HG03159 (cell line): ENCODE data around the gene LCK.

Experiments used
- ATAC-seq: cut with Tn5 transposase; IDR thresholded peaks from one replicate; pipeline ENCODE4 v1.9.1; 2021; ENCODE audit warnings: mild to moderate bottlenecking, moderate library complexity; ENCODE audit not compliant: unreplicated experiment

LCK gene

DNA sequence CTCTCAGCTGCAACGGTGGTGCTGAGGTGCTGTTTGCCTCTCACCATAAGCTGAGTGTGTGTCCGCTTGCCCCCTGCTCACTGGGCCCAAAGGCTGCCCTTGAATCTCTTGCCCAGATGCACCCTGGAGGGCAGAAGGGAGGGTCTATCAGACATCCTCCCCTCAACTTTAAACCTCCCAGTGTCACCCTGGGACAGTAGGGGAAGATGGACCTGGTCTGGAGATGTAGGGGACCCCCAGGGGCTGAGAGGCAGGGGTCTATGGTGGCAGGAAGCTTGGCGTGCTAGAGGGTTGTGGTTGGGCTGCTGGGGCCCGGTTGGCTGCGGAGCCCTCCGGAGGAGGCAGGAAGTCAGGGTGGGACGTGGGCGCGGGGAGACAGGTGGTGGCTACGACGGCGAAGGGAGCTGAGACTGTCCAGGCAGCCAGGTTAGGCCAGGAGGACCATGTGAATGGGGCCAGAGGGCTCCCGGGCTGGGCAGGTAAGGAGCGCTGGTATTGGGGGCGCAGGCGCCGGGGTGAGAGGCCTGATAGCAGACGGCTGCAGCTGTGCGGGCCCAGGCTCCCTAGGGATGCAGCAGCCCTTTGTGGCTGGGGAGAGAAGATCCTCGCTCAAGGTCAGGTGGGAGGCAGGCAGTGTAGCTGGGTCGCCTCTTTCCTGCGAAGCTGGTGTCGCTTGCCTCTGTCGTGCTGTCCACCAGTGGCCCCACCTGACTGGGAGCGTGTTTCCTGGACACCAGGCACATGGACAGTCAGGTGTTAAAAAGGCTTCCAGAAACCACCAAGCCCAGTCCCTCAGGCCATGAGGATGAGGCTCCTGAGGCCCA lies at the start of gene LCK:
Gene LCK, plus strand, starts transcription at position 373 of the 824 bp plus-strand sequence. CDS start 23,065 bp downstream, outside the sequence.
- ATAC-seq = no peak

DNA sequence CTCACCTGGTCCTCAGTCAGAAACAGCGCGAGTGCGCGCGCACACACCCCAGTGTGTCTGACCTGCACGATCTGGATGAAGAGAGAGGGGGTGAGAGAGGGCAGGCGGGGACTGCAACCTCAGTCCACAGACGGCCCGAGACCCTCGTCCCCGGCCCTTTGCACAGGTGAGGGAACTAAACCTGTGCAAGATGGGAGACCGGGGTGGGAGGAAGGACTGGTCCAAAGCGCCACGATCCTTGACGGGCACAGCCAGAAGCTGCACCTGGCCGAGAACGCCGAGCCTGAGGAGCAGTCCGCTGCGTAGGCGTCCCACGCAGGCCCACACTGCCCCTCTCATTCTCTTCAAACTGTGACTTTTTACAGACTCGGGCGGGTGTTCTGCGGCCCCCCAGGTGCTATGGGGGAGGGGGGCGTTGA lies 46.1 kb upstream of the LCK start:
- ATAC-seq = no peak

DNA sequence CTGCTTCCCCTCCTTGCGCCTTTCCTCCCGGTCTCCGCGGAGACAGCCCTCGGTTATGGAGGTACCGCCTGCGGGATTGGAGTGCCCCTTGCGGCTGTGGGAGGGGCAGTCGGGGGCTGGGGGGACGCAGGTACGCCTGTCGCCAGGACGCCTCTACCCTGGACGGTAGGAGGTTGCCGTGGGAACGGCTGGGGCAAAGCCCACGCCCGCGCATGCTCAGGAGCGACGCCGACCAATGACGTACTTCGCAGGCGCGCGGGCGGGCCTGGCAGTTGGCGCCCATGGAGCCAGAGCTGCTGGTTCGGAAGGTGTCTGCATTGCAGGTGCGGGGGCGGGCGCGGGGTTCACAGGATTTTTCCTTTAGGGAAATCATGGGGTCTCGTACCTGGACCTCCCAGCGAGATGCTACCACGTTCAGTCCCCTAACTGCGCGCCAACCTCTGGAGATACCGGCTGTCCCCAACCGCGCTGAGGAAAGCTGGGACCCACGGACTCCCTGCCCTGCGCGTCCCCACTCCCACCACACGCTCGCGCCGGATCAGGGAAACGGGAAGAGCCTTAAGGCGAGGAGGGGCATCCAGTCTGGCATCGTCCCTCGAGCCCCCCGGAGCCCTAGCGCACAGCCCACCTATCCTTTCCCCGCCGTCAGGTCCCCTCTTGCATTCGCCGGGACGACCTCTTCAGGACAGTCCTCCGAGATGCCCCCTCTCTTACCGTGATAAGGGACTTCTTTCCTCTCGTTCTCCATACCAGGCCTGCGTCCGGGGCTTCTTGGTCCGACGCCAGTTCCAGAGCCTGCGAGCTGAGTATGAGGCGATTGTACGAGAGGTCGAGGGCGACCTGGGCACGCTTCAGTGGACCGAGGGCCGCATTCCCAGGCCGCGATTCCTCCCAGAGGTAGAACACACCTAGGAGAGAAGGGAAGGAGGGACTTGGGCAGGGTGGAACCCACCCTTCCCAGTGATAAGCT lies 45.4 kb upstream of the LCK start, which contains the start of gene IQCC:
Gene IQCC, plus strand, starts transcription at position 271 of the 970 bp plus-strand sequence. Its CDS starts 11 bp downstream, at position 282.
- ATAC-seq = peak; percentile 59

DNA sequence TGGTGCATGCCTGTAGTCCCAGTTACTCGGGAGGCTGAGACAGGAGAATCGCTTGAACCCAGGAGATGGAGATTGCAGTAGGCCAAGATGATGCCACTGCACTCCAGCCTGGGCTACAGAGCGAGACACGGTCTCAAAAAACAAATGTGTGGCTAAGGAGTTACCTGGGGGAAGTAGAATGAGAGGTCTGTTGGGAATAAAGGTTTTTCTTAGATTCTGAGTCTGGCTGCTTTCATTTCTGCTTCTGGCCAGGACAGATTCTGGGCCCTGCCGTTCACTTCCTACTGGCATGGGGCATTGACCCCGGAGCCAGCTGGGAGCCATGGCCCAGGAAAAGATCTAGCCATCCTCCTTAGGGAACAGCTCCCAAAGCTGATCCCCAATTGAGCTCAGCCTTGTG lies 42.6 kb upstream of the LCK start:
- ATAC-seq = no peak

DNA sequence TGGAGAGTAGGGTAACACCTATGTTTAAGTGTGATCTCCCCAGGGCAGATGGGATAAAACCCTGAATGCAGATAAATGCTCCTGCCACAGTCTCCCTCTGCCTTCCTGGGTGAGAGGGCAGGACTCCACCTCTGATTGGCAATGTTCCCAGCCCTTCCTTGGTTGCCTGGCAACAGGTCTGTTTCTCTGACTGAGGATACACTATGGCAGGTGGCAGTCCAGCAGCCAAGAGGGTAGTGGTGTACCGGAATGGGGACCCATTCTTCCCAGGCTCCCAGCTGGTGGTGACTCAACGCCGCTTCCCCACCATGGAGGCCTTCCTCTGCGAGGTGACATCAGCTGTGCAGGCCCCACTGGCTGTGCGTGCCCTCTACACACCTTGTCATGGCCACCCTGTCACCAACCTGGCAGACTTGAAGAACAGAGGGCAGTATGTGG lies 42.2 kb upstream of the LCK start, which contains the start of gene DCDC2B:
Gene DCDC2B, plus strand, starts transcription at position 199 of the 438 bp plus-strand sequence. Its CDS starts 5 bp downstream, at position 204.
- no peak for ATAC-seq

DNA sequence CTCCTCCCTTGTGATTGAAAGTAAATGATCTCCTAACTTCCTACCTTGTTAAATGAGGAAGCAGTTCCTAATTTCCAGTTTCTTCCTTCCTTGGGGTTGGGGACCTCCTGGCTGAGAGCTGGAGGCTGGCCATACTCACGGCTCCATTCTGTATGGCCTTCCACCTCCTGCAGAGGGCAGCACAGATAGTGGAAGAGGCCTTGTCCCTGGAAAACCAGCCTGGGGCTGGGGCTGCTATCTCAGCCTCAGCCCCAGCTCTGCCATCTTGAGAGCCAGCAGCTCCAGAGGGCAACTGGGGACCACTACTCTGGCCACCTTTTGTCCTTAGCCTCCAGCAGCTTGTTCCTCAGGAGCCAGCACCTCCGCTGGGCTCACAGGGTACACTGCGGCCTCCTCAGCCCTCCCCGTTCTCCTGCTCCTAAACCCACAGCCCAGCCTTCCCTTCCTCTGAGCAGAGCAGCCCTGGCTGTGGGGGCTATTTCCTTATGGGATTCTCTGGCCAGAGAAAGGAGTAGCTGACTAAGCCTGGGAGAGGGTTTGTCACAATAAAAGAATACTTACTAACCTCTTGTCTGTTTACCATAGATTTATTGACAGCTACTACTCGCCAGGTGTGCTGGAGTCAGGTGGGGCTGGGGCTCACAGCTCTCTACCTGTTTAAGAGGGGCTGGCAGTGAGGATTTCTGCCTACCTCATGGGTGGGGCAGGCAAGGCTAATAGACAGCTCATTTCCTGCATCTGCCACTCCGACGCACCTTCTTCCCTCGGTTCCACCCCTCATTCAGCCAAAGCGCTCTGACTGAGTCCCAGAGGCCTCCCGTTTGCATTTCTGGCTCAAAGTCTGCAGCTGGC lies 35.2 kb upstream of the LCK start:
- no peak for ATAC-seq

DNA sequence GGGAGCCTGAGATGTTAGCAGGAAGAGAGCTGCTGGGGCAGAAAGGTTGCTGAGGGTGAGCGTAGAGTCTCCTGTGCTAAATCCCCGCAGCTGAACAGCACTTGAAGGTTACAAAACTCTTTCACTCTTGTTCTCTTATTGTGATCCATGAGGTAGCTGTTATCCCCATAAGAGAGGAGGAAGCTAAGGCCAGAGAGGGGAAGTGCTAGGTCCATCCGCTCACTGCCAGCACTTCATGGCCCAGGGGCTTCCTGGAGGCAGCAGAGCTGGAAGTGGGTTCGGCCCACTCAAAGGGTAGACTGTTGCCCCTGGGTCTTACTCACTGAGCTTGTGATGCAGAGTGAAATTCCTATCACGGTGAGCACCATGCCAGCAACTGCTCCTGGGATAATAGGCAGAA lies 34.5 kb upstream of the LCK start:
- ATAC-seq = no peak

DNA sequence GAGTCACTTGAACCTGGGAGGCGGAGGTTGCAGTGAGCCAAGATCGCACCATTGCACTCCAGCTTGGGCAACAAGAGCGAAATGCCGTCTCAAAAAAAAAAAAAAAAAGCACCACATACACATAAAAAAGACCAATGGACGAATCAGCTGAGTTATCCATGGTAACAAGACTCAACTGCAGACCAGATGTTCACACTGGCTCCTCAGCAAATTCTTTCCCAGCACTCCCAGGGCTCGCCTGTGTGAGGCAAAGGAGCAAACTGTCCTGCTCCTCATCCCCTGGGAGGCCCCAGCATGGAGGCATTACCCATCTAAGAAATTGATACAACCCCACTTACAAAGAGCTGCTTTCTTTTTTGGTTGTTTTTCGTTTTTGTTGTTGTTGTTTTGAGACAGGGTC lies 32.0 kb upstream of the LCK start:
- no peak for ATAC-seq

DNA sequence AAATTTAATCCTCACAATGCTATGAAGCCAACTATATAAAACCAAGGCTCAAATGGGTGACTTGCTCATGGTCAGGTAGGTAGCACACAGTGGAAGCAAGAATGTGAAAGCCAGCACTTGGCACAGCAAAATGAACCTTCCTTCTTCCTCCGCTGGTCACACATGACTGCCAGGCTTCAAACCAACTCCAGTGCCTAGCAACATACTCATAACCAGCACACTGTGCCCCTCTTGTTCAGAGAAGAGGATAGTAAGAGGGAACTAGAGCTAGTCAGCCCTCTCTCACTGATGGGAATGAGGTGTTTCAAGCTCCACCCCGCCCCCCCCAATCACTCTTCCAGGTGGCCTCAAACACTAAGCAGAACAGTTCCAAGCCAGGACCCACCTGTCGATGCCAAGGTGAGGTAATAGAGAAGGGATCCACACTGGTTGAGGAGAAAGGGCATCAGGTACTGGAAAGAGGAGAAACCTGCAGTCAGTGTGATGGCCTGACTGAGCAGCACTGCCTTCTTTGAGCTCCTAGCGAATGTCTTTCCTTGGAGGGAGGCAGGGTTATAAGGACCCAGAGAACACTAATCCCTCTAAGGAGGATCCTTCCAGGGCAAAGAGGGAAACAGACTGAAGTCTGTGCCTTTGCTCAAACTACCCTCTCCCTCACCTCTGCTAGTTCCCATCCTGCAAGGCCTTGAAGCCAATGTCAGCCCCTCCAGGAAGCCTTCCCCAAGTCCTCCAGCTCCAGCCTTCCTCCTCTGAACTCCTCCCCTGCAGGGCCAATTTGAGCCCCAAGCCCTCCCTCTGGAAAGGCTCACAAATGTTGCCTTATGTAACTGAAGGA lies 30.1 kb upstream of the LCK start:
- ATAC-seq = no peak

DNA sequence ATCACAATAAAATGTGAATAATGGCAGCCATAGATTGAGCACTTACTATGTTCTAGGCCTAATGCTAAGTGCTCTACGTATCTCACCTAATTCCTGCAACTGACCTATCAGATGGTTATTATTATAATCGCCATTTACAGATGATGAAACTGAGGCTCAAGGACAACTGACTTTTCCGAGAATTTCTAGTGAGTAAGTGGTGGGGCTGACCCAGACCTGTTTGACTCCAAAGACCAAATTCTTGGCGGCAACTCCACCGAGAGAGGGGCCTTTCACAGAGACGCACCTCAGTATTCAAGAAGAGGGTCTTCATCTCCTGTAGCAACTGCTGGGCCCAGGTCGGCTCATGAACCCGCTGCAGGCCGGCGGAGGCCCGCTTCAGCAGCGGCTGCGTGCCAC lies 29.5 kb upstream of the LCK start:
- no peak for ATAC-seq

DNA sequence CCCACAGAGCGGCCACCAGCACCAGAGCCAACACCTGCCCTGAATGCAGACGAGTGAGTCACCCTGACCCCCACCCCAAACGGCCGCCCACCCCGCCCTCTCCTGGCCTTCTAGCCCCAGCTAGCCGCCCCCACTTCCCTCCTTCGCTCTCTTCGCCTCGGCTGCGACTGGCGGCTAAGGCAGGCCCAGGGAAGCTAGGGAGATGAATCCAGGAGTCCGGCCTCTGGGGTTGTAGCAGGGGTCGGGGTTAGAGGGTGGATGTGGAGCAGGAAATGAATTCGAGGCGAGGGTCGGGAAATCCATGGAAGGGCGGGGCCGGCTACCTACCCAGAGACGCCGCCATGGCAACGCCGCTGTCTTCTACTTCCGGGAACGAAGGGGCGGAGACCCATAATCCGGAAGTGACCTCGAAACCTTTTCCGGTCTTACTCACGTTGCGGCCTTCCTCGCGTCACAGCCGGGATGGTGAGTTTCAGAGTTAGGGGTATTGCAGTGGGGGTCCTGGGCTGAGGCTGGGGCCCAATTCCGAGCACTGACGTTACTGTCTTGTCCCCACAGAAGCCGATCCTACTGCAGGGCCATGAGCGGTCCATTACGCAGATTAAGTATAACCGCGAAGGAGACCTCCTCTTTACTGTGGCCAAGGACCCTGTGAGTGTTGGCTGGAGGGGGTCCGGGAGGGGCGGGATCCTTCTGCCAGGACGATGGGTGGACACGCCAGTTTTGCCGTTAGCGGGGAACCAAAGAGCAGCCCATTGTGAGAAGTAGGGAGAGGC lies 28.9 kb upstream of the LCK start, which contains the start of the genes EIF3I and TMEM234:
Gene EIF3I, plus strand, starts transcription at position 428 of the 776 bp plus-strand sequence. Its CDS starts 35 bp downstream, at position 463.
Gene TMEM234, minus strand, starts transcription at position 374 of the 776 bp plus-strand sequence. Its CDS starts 31 bp downstream, at position 343.
- ATAC-seq = peak; percentile 93

DNA sequence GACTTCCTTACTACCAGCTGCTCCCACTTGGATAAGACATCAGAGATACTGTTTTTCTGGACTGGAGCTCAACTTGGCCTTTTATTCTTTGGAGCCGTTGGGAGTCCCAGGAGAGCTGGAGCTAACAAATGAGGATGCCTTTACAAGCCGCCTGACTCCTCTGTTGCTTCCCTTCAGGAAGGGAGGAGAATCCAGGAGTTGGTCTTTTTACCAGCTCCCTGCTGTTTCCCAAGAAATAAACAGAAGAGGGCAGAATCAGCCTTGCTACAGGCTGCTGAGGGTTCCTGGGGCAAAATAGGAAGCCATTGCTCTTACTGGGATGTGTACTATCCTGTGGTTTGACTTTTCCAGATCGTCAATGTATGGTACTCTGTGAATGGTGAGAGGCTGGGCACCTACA lies 27.4 kb upstream of the LCK start:
- no peak for ATAC-seq

DNA sequence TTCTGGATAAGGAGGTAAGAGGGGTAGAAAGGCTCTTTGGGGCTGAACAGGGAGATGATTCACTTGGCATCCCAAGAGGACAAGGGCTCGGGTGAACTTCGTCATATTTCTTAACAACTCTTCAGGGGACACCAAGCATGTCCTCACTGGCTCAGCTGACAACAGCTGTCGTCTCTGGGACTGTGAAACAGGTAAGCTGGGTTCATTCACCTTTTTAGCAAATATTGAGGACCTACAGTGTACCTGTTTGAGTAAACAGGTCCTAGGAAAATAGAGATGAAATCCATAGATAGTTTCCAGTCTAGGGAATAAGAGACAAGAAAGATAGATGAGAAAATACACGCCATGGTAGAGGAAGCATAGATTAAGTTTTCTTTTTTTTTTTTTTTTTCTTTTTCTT lies 26.8 kb upstream of the LCK start:
- no peak for ATAC-seq

DNA sequence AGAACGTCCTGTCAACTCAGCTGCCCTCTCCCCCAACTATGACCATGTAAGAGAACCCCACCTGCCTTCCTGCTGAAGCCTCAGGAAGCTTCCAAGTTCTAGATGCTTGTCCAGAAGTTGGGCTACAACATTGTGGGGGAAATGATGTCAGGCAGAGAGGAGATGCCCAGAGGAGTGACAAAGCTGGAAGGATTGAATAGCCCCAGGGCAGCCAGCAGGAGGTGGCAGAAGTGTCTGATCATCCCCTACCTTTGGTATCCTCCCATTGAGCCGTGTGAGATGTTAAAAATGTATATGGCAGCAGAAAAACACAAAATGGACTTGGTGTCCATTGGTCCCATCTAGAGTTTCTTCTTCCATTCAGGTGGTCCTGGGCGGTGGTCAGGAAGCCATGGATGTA lies 22.3 kb upstream of the LCK start:
- no peak for ATAC-seq

DNA sequence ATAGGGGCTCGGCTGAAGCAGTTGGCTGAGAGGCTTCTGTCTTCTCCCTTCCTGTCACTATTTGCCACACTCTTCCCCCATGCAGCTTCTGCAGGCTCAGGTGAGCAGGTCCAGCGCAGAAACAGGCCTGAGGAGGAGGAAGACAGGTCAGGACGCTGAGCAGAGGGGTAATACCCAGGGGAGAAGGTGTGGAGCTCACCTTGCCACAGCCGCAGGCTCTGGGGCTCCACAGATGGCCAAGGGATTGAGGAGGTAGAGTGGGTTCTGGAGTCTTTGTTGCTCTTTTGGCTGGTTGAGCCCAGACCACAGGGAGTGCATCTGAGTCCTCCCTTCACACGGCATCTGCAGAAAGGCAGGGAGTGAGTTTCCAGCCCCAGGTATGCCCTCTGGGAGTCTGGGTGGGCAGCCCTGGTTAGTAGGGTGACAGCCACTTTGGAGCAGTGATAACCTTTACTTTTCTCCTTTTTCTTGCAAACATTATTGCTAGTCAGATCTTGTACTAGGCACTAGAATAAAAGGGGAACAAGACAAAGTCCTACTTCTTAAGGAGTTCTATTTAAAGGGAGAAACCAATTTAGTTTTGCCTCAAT lies 19.1 kb upstream of the LCK start:
- ATAC-seq = no peak

DNA sequence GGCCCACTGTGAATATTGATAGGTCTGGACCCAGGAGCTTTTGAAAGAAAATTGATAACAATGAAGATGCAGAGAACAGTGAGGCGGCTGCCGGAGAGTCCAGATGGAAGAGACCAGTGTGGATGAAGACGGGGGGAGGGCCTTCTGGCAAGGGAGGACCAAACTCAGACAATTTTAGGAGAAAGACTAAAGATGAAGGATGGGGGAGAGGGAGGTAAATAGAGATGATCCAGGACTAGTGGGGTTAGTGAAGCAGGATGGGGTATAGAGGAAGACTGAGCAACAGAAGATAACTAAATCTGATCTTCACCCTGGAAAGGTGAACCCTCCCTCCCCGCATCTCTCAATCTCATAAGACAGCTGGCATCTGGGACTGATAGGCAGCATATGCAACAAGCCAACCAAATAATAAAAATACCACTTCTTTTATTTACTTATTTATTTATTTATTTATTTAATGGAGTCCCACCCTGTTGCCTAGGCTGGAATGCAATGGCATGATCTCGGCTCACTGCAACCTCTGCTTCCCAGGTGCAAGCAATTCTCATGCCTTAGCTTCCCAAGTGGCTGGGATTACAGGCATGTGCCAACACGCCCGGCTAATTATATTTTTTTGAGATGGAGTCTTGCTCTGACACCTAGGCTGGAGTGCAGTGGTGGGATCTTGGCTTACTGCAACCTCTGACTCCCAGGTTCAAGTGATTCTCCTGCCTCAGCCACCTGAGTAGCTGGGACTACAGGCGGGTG lies 18.3 kb upstream of the LCK start:
- no peak for ATAC-seq

DNA sequence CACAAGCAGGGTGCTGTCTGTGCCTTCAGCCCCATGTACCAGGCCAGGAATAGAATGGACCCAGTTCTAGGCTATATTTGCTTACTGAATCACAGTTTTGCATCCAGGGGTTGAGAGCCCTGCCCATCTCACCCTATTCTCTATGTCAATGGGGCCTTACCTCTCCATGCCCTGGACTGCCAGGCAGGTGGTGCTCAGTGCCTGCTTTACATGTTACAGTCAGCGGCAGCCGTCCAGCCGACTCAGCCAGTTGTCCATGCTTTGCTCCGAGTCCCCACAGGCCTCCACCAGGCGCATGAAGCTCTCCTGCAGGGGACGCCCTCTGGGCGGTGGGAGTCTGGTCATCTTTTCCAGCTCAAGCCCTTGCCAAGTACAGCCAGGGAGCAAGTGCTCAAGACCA lies 16.3 kb upstream of the LCK start:
- no peak for ATAC-seq
